D721Med (cell line): ENCODE data around the gene BRD8.

Experiments
- DNase-seq: peaks from one replicate; pipeline ENCODE4 v3.0.0; 2011; ENCODE audit warnings: low spot score; ENCODE audit not compliant: insufficient read length
- FAIRE-seq: peaks from 2 replicates; lab custom pipeline; 2011; peaks lifted over from hg19 to GRCh38; lab: Jason Lieb, UNC
- TF ChIP-seq, protein P1 (sequence below): IDR thresholded peaks from 2 replicates; pipeline ENCODE4 v1.5.1; 2012; ENCODE audit warnings: mild to moderate bottlenecking, control low read depth; ENCODE audit not compliant: insufficient read depth; ENCODE audit errors: missing control alignments

Gene BRD8, protein sequence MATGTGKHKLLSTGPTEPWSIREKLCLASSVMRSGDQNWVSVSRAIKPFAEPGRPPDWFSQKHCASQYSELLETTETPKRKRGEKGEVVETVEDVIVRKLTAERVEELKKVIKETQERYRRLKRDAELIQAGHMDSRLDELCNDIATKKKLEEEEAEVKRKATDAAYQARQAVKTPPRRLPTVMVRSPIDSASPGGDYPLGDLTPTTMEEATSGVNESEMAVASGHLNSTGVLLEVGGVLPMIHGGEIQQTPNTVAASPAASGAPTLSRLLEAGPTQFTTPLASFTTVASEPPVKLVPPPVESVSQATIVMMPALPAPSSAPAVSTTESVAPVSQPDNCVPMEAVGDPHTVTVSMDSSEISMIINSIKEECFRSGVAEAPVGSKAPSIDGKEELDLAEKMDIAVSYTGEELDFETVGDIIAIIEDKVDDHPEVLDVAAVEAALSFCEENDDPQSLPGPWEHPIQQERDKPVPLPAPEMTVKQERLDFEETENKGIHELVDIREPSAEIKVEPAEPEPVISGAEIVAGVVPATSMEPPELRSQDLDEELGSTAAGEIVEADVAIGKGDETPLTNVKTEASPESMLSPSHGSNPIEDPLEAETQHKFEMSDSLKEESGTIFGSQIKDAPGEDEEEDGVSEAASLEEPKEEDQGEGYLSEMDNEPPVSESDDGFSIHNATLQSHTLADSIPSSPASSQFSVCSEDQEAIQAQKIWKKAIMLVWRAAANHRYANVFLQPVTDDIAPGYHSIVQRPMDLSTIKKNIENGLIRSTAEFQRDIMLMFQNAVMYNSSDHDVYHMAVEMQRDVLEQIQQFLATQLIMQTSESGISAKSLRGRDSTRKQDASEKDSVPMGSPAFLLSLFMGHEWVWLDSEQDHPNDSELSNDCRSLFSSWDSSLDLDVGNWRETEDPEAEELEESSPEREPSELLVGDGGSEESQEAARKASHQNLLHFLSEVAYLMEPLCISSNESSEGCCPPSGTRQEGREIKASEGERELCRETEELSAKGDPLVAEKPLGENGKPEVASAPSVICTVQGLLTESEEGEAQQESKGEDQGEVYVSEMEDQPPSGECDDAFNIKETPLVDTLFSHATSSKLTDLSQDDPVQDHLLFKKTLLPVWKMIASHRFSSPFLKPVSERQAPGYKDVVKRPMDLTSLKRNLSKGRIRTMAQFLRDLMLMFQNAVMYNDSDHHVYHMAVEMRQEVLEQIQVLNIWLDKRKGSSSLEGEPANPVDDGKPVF

DNA sequence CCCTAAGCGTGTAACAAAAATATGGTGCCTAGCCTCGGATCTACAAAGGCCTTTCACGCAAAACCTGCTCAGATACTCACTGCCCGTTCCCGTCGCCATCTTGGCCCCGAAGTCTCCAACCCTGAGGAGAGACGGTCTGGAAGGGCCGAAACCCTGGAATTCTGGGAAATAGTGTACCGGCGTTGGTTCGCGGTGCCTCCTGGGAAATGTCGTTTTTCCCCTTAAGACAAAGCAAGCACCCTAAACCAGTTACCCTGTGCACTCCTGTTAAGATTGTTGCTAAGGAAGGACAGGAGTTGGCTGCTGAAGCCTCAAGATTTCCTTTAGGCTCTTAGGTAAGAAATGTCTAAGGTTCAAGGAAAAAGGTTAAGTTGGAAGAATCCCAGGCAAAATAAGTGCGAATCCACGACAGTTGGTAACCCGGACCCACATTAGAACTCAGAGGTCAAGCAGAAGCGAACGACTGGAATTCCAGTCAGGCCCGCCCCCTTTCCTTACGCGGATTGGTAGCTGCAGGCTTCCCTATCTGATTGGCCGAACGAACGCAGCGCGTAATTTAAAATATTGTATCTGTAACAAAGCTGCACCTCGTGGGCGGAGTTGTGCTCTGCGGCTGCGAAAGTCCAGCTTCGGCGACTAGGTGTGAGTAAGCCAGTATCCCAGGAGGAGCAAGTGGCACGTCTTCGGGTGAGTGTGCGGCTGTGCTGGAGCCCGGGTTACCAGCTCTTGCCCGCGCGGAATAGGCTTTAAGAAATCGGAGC lies at the start of gene BRD8, which contains the start of gene KIF20A:
TSS of gene BRD8 (minus strand) at position 115 of the 761 bp plus-strand sequence. CDS start at position 99, 16 bp downstream.
TSS of gene KIF20A (plus strand) at position 597 of the 761 bp plus-strand sequence. CDS start 569 bp downstream, outside the sequence.
- TF ChIP-seq, protein P1, sequence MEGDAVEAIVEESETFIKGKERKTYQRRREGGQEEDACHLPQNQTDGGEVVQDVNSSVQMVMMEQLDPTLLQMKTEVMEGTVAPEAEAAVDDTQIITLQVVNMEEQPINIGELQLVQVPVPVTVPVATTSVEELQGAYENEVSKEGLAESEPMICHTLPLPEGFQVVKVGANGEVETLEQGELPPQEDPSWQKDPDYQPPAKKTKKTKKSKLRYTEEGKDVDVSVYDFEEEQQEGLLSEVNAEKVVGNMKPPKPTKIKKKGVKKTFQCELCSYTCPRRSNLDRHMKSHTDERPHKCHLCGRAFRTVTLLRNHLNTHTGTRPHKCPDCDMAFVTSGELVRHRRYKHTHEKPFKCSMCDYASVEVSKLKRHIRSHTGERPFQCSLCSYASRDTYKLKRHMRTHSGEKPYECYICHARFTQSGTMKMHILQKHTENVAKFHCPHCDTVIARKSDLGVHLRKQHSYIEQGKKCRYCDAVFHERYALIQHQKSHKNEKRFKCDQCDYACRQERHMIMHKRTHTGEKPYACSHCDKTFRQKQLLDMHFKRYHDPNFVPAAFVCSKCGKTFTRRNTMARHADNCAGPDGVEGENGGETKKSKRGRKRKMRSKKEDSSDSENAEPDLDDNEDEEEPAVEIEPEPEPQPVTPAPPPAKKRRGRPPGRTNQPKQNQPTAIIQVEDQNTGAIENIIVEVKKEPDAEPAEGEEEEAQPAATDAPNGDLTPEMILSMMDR: no peak
- DNase-seq (peak; percentile 77), FAIRE-seq (no peak)

DNA sequence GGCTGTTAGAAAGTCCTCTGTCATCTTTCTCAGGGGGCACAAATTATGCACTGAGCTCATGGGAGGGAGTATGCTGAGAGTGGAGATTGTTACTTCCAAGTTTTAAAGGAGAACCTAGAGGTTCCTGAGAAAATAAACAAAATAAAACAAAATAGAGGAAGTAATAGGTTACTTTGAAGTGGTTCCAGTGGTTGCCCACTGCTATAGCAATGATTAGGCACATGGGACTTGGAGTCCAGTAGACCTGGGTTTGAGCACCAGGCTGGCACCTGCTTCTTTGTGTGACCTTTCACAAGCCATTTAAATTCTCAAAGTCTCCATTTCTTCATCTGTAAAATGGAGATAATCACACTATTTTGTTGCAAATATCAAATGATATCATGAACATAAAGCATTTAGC lies 48.5 kb upstream of the BRD8 start:
- DNase-seq (no peak), FAIRE-seq (no peak)
- TF ChIP-seq, protein P1: no peak

DNA sequence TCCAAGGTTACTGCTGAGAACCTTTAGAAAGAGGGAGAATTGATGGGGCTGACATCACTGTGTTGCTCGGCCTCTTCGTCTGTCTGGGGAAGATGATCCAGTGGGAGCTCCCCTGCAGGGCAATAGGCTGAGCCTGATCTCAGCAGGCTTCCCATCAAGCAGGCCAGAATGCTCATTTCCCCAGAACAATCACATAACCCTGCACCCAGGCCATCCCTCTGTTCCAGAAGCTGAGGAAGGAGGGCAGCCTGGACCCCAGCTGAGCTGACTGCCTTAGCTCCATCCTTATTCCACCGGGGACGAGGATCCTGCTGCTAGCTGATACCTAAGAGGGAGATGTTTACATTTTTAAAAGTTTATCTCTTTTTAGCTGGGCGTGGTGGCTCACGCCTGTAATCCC lies 46.3 kb upstream of the BRD8 start:
- FAIRE-seq (no peak), DNase-seq (no peak)
- TF ChIP-seq, protein P1: no peak

DNA sequence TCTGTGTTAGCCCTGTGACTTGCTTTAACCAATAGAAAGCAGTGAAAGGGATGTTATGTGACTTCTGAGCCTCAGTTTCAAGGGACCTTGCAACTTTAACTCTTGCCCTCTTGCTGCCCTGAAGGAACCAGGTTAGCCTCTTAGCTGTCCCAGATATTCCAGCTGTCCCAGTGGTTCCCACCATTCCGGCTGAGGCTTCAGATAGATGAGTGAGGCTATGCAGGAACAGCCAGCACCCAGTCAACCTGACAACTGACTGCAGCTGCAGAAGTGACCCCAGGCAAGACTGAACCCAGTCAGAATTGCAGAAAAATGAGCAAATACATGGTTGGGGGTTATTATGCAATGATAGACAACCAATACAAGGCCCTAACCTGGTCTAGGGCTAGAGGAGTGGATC lies 45.1 kb upstream of the BRD8 start:
- FAIRE-seq (no peak), DNase-seq (no peak)
- TF ChIP-seq, protein P1: no peak

DNA sequence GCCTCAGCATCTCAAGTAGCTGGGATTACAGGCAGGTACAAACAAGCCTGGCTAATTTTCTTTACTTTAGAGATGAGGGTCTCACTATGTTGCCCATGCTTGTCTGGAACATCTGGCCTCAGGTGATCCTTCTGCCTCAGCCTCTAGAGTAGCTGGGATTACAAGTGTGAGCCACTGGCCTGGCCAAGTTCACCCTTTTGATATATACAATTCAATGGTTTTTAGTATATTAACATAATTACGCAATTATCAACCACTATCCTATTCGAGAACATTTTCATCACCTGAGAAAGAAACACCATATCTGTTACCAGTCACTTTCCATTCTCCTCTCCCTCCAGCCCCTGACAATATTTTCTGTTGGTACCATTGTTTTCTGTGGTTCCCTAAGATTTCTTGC lies 38.4 kb upstream of the BRD8 start:
- TF ChIP-seq, protein P1: no peak
- DNase-seq (no peak), FAIRE-seq (no peak)

- peak; percentile 74 for DNase-seq
- TF ChIP-seq, protein P1: no peak
- peak; percentile 32 for FAIRE-seq
Measured at GRCh38 chr5:138213161-138214029, 35.0 kb upstream of the BRD8 start, which contains the start of gene CDC23. Gene CDC23, minus strand, starts transcription at chr5:138213323. Its CDS starts 11 bp downstream, at chr5:138213312.
